ENCODE results near the gene SLC9A9. TPM values are rescaled to one million over a fixed set of nuclear protein-coding genes. Genes with fewer than 3 reads are reported as not detected.

SLC9A9 gene
- total RNA-seq, 1 experiment from 2014 or later = 0.84 TPM

- DNase-seq (ENCODE audit: low read depth) = no peak
Measured at GRCh38 chr3:143757691-143758090, 90.6 kb downstream of the SLC9A9 start.

GRCh38 chr3:143755978-143756377, 92.3 kb downstream of the SLC9A9 start:
- DNase-seq (ENCODE audit: low read depth) = no peak

GRCh38 chr3:143754090-143754489, 94.2 kb downstream of the SLC9A9 start:
- DNase-seq (ENCODE audit: low read depth) = no peak

GRCh38 chr3:143753456-143753855, 94.8 kb downstream of the SLC9A9 start:
- no peak for DNase-seq (ENCODE audit: low read depth)

- no peak for DNase-seq (ENCODE audit: low read depth)
Measured at GRCh38 chr3:143753006-143753405, 95.3 kb downstream of the SLC9A9 start.

GRCh38 chr3:143751643-143752178, 96.6 kb downstream of the SLC9A9 start:
- DNase-seq (ENCODE audit: low read depth) = no peak

GRCh38 chr3:143750841-143751240, 97.4 kb downstream of the SLC9A9 start:
- no peak for DNase-seq (ENCODE audit: low read depth)

GRCh38 chr3:143749926-143750325, 98.3 kb downstream of the SLC9A9 start:
- DNase-seq (ENCODE audit: low read depth) = no peak

- DNase-seq (ENCODE audit: low read depth) = no peak
Measured at GRCh38 chr3:143737065-143737464, 111.2 kb downstream of the SLC9A9 start.

- peak; percentile 2 for DNase-seq (ENCODE audit: low read depth)
Measured at GRCh38 chr3:143736205-143736997, 111.9 kb downstream of the SLC9A9 start.

- DNase-seq (ENCODE audit: low read depth) = no peak
Measured at GRCh38 chr3:143731776-143732175, 116.5 kb downstream of the SLC9A9 start.

- DNase-seq (ENCODE audit: low read depth) = no peak
Measured at GRCh38 chr3:143731320-143731719, 116.9 kb downstream of the SLC9A9 start.

- no peak for DNase-seq (ENCODE audit: low read depth)
Measured at GRCh38 chr3:143727391-143727790, 120.9 kb downstream of the SLC9A9 start.

GRCh38 chr3:143726727-143727126, 121.5 kb downstream of the SLC9A9 start:
- no peak for DNase-seq (ENCODE audit: low read depth)

- DNase-seq (ENCODE audit: low read depth) = no peak
Measured at GRCh38 chr3:143720381-143720780, 127.9 kb downstream of the SLC9A9 start.

- no peak for DNase-seq (ENCODE audit: low read depth)
Measured at GRCh38 chr3:143718463-143718862, 129.8 kb downstream of the SLC9A9 start.

GRCh38 chr3:143716731-143717130, 131.5 kb downstream of the SLC9A9 start:
- DNase-seq (ENCODE audit: low read depth) = no peak

GRCh38 chr3:143712522-143712921, 135.7 kb downstream of the SLC9A9 start:
- no peak for DNase-seq (ENCODE audit: low read depth)

- no peak for DNase-seq (ENCODE audit: low read depth)
Measured at GRCh38 chr3:143707848-143708247, 140.4 kb downstream of the SLC9A9 start.

- no peak for DNase-seq (ENCODE audit: low read depth)
Measured at GRCh38 chr3:143700431-143700975, 147.8 kb downstream of the SLC9A9 start.

- no peak for DNase-seq (ENCODE audit: low read depth)
Measured at GRCh38 chr3:143699424-143699823, 148.8 kb downstream of the SLC9A9 start.

- no peak for DNase-seq (ENCODE audit: low read depth)
Measured at GRCh38 chr3:143698682-143699303, 149.5 kb downstream of the SLC9A9 start.

GRCh38 chr3:143697975-143698374, 150.3 kb downstream of the SLC9A9 start:
- DNase-seq (ENCODE audit: low read depth) = peak; percentile 6

Data from RPMI7951 (cell line).